Liver (tissue), 9 donors: ENCODE results near the gene C2orf69. TPM values are rescaled to one million over a fixed set of nuclear protein-coding genes. Genes with fewer than 3 reads are reported as not detected.

Experiments used
- DNase-seq: peaks from one replicate; pipeline ENCODE4 v3.0.0-alpha.2; 2017; ENCODE audit warnings: low spot score
- H3K27ac ChIP-seq, 2 donors: one replicate each; pipeline ENCODE4 v1.7.0; 2013; ENCODE audit warnings: inconsistent platforms in 2 of 2, low read length in 2 of 2, control low read depth in 1 of 2, low read depth in 1 of 2, mild to moderate bottlenecking in 1 of 2
- H3K27me3 ChIP-seq, 4 donors: one replicate each; pipeline versions ENCODE4 v1.6.1 to v1.7.0; 2013; ENCODE audit warnings: low read length in 3 of 4, inconsistent platforms in 1 of 4, mild to moderate bottlenecking in 1 of 4, moderate library complexity in 1 of 4; ENCODE audit not compliant: control insufficient read depth in 4 of 4, insufficient read depth in 4 of 4
- H3K36me3 ChIP-seq, 4 donors: one replicate each; pipeline versions ENCODE4 v1.6.1 to v1.7.0; 2013; ENCODE audit warnings: low read length in 3 of 4, mild to moderate bottlenecking in 3 of 4, low read depth in 1 of 4, moderate library complexity in 1 of 4; ENCODE audit not compliant: control insufficient read depth in 4 of 4, insufficient read depth in 3 of 4
- H3K4me1 ChIP-seq, 4 donors: one replicate each; pipeline versions ENCODE4 v1.6.1 to v1.7.0; 2013; ENCODE audit warnings: low read length in 3 of 4, mild to moderate bottlenecking in 3 of 4, moderate library complexity in 1 of 4; ENCODE audit not compliant: control insufficient read depth in 4 of 4, insufficient read depth in 4 of 4
- H3K4me3 ChIP-seq, 3 donors: one replicate each; pipeline versions ENCODE4 v1.6.1 to v1.7.0; 2013; ENCODE audit warnings: low read length in 3 of 3, control low read depth in 1 of 3, low read depth in 1 of 3, mild to moderate bottlenecking in 1 of 3
- H3K9ac ChIP-seq, 2 donors: one replicate each; pipeline ENCODE4 v1.7.0; 2013; ENCODE audit warnings: low read length in 2 of 2, mild to moderate bottlenecking in 2 of 2, moderate library complexity in 2 of 2, control low read depth in 1 of 2, low read depth in 1 of 2
- H3K9me3 ChIP-seq, 4 donors: one replicate each; pipeline versions ENCODE4 v1.6.1 to v1.7.0; 2013; ENCODE audit warnings: low read length in 3 of 4; ENCODE audit not compliant: control insufficient read depth in 4 of 4
- EGR1 ChIP-seq, 2 donors: IDR thresholded peaks; 2 replicates each; pipeline ENCODE4 v1.6.1; 2016 to 2018; ENCODE audit warnings: antibody characterized with exemption in 2 of 2, low read depth in 2 of 2
- FOXA1 ChIP-seq: IDR thresholded peaks from 2 replicates; pipeline ENCODE4 v1.6.1; 2016; ENCODE audit warnings: antibody characterized with exemption
- GABPA ChIP-seq, 2 donors: IDR thresholded peaks in 1 of 2; conservative IDR thresholded peaks in 1 of 2; 2 replicates each; pipeline ENCODE4 v1.6.1; 2016; ENCODE audit warnings: antibody characterized with exemption in 2 of 2, mild to moderate bottlenecking in 1 of 2, moderate library complexity in 1 of 2
- HNF4A ChIP-seq, 2 donors: conservative IDR thresholded peaks; 2 replicates each; pipeline ENCODE4 v1.6.1; 2016; ENCODE audit warnings: antibody characterized with exemption in 2 of 2, mild to moderate bottlenecking in 2 of 2
- HNF4G ChIP-seq: IDR thresholded peaks from 2 replicates; pipeline ENCODE4 v1.6.1; 2016; ENCODE audit warnings: antibody characterized with exemption
- WGBS: extraction: QIAGEN DNeasy Blood & Tissue Kit; methylation state at CpG from one replicate; pipeline ENCODE4 v1.1.7; 2013; 5-methylcytosine and 5-hydroxymethylcytosine counted together
- polyA plus RNA-seq, 2 donors: library from polyadenylated mRNA; stranded (reverse) in 1 of 2; unstranded in 1 of 2; fragments of 200-250 nt in 1 of 2; fragments of >200 nt in 1 of 2; fragmentation: Nextera tagmentation in 1 of 2; extraction: Ambion mirVana in 1 of 2; gene quantifications; one replicate each; pipeline versions ENCODE4 v1.2.1 to v1.2.3, GENCODE V29; 2013 to 2015
- total RNA-seq, 2 donors: library from RNA; depleted of rRNA; stranded (reverse); fragments of >200 nt; gene quantifications; one replicate each; pipeline ENCODE4 v1.2.3, GENCODE V29; 2014
- TF ChIP-seq, protein P1 (sequence below): IDR thresholded peaks from 2 replicates; pipeline ENCODE4 v1.6.1; 2016; ENCODE audit warnings: antibody characterized with exemption, mild to moderate bottlenecking
- TF ChIP-seq, protein P2 (sequence below): IDR thresholded peaks from 2 replicates; pipeline ENCODE4 v1.6.1; 2016; ENCODE audit warnings: antibody characterized with exemption
- TF ChIP-seq, protein P3 (sequence below): IDR thresholded peaks from 2 replicates; pipeline ENCODE4 v1.6.1; 2016; ENCODE audit warnings: antibody characterized with exemption
- TF ChIP-seq, protein P4 (sequence below): IDR thresholded peaks from 2 replicates; pipeline ENCODE4 v1.6.1; 2016; ENCODE audit warnings: antibody characterized with exemption
- TF ChIP-seq, protein P5 (sequence below): fragments of 150-350 bp; IDR thresholded peaks from 2 replicates; pipeline ENCODE4 v1.5.1; 2017; ENCODE audit warnings: improper control_type of control experiment, low read depth, low read length; ENCODE audit not compliant: missing input control
- donor health status: healthy.
- donor health status: healthy.
- donor health status: healthy.
- donor health status: healthy.
- donor health status: healthy.

C2orf69 gene
- total and polyA plus RNA-seq, 4 donors: 4.3 to 9.1 (median 6.2) TPM

DNA sequence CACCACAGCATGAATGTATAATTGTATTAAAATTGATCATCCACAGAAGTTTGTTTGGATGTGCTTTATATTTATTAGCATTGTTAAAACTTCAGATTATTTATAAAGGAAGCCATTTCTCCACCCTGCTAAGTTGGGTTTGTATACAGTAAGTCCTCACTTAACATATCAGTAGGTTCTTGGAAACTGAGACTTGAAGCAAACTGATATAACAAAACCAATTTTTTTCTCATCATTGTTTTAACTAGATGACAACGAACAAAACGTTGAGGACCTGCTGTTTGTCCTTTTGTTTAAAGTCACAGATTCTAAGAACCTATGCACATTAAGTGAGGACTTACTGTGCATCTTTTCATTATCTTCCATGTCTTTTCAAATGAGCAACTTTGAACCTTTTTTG, 17.1 kb downstream of the C2orf69 start:
- Histone ChIP-seq H3K27me3 (no peaks in the 10 kb centered on the region), H3K4me1 (no peaks in the 10 kb centered on the region), H3K36me3 (peaks cover 7 to 26% (median 9%) of the 10 kb centered on the region in 4 donors), H3K9me3 (no peaks in the 10 kb centered on the region), H3K27ac (no peak overlapping the region), H3K4me3 (no peak overlapping the region), H3K9ac (no peak overlapping the region)
- DNase-seq: no peak
- TF ChIP-seq, protein P1, sequence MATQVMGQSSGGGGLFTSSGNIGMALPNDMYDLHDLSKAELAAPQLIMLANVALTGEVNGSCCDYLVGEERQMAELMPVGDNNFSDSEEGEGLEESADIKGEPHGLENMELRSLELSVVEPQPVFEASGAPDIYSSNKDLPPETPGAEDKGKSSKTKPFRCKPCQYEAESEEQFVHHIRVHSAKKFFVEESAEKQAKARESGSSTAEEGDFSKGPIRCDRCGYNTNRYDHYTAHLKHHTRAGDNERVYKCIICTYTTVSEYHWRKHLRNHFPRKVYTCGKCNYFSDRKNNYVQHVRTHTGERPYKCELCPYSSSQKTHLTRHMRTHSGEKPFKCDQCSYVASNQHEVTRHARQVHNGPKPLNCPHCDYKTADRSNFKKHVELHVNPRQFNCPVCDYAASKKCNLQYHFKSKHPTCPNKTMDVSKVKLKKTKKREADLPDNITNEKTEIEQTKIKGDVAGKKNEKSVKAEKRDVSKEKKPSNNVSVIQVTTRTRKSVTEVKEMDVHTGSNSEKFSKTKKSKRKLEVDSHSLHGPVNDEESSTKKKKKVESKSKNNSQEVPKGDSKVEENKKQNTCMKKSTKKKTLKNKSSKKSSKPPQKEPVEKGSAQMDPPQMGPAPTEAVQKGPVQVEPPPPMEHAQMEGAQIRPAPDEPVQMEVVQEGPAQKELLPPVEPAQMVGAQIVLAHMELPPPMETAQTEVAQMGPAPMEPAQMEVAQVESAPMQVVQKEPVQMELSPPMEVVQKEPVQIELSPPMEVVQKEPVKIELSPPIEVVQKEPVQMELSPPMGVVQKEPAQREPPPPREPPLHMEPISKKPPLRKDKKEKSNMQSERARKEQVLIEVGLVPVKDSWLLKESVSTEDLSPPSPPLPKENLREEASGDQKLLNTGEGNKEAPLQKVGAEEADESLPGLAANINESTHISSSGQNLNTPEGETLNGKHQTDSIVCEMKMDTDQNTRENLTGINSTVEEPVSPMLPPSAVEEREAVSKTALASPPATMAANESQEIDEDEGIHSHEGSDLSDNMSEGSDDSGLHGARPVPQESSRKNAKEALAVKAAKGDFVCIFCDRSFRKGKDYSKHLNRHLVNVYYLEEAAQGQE: no peak
- TF ChIP-seq HNF4G: no peak
- TF ChIP-seq, protein P2, sequence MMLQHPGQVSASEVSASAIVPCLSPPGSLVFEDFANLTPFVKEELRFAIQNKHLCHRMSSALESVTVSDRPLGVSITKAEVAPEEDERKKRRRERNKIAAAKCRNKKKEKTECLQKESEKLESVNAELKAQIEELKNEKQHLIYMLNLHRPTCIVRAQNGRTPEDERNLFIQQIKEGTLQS: no peak
- 49% methylated on average over 2 of the region's 2 CpGs for WGBS

DNA sequence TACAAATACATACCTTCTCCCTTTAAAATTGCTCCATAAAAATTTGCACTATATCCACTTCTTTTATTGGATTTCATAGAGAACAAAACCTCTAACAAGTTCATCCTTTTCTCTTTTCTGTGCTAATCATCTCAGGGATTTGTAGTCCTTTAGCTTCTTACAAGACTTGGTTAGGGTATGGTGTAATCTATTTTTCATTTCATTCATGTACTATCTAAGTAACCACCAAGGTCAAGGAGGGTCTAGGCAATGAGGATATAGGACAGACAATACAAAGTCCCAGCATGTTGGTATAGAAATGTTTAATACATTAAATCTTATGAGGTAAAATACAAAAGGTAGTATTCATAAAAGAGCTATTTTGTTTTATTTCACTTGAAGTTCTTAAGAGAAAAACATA, 17.5 kb downstream of the C2orf69 start:
- Histone ChIP-seq H3K4me1 (no peaks in the 10 kb centered on the region), H3K9me3 (no peaks in the 10 kb centered on the region), H3K4me3 (no peak overlapping the region), H3K36me3 (peaks cover 7 to 28% (median 9%) of the 10 kb centered on the region in 4 donors), H3K9ac (no peak overlapping the region), H3K27ac (no peak overlapping the region), H3K27me3 (no peaks in the 10 kb centered on the region)
- TF ChIP-seq FOXA1 (no peak), EGR1 (IDR thresholded peaks at IDR 0.05; ENCODE audit: low read depth in 2 of 2) (no peak), GABPA (IDR thresholded peaks at IDR 0.05 in 1 of 2, conservative IDR thresholded peaks at IDR 0.05 in 1 of 2) (no peak), HNF4A (conservative IDR thresholded peaks at IDR 0.05) (no peak), HNF4G (no peak)
- TF ChIP-seq, protein P3, sequence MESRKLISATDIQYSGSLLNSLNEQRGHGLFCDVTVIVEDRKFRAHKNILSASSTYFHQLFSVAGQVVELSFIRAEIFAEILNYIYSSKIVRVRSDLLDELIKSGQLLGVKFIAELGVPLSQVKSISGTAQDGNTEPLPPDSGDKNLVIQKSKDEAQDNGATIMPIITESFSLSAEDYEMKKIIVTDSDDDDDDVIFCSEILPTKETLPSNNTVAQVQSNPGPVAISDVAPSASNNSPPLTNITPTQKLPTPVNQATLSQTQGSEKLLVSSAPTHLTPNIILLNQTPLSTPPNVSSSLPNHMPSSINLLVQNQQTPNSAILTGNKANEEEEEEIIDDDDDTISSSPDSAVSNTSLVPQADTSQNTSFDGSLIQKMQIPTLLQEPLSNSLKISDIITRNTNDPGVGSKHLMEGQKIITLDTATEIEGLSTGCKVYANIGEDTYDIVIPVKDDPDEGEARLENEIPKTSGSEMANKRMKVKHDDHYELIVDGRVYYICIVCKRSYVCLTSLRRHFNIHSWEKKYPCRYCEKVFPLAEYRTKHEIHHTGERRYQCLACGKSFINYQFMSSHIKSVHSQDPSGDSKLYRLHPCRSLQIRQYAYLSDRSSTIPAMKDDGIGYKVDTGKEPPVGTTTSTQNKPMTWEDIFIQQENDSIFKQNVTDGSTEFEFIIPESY: no peak
- TF ChIP-seq, protein P1: no peak
- TF ChIP-seq, protein P2: no peak
- TF ChIP-seq, protein P4, sequence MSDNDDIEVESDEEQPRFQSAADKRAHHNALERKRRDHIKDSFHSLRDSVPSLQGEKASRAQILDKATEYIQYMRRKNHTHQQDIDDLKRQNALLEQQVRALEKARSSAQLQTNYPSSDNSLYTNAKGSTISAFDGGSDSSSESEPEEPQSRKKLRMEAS: no peak
- TF ChIP-seq, protein P5, sequence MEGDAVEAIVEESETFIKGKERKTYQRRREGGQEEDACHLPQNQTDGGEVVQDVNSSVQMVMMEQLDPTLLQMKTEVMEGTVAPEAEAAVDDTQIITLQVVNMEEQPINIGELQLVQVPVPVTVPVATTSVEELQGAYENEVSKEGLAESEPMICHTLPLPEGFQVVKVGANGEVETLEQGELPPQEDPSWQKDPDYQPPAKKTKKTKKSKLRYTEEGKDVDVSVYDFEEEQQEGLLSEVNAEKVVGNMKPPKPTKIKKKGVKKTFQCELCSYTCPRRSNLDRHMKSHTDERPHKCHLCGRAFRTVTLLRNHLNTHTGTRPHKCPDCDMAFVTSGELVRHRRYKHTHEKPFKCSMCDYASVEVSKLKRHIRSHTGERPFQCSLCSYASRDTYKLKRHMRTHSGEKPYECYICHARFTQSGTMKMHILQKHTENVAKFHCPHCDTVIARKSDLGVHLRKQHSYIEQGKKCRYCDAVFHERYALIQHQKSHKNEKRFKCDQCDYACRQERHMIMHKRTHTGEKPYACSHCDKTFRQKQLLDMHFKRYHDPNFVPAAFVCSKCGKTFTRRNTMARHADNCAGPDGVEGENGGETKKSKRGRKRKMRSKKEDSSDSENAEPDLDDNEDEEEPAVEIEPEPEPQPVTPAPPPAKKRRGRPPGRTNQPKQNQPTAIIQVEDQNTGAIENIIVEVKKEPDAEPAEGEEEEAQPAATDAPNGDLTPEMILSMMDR: no peak
- DNase-seq: no peak
